NCI-H2029 (cell line): Measurements from ENCODE around the gene BUB1B.
"Not testable (repeated sequence)": the region's sequence is repeated elsewhere in the genome, so short reads cannot be mapped to it uniquely, and the experiment has no call there.

ENCODE experiments used
- DNase-seq: peaks from one replicate; lab custom pipeline; 2025; lab: John Stamatoyannopoulos, UW

BUB1B gene

GRCh38 chr15:40160689-40161688, at the start of gene BUB1B:
TSS of gene BUB1B (plus strand) at chr15:40161069. CDS start at chr15:40161221, 152 bp downstream.
- peak; percentile 88 for DNase-seq

- no peak for DNase-seq
Observed at GRCh38 chr15:40111888-40112287, 49.0 kb upstream of the BUB1B start.

GRCh38 chr15:40112789-40113188, 48.1 kb upstream of the BUB1B start:
- DNase-seq, result no peak

GRCh38 chr15:40114218-40114617, 46.7 kb upstream of the BUB1B start:
- no peak for DNase-seq

- not testable (repeated sequence) for DNase-seq
Observed at GRCh38 chr15:40115106-40115505, 45.8 kb upstream of the BUB1B start.

- DNase-seq, result no peak
Observed at GRCh38 chr15:40115670-40116093, 45.2 kb upstream of the BUB1B start.

GRCh38 chr15:40118473-40118872, 42.4 kb upstream of the BUB1B start:
- DNase-seq, result no peak

GRCh38 chr15:40121911-40122638, 38.8 kb upstream of the BUB1B start:
- no peak for DNase-seq

- not testable (repeated sequence) for DNase-seq
Observed at GRCh38 chr15:40122989-40123388, 37.9 kb upstream of the BUB1B start.

- DNase-seq, result not testable (repeated sequence)
Observed at GRCh38 chr15:40123863-40124262, 37.0 kb upstream of the BUB1B start.

GRCh38 chr15:40124333-40124732, 36.5 kb upstream of the BUB1B start:
- DNase-seq, result not testable (repeated sequence)

- DNase-seq, result peak; percentile 59
Observed at GRCh38 chr15:40124807-40125285, 36.0 kb upstream of the BUB1B start.

- DNase-seq, result no peak
Observed at GRCh38 chr15:40125950-40126349, 34.9 kb upstream of the BUB1B start.

GRCh38 chr15:40128766-40129660, 31.9 kb upstream of the BUB1B start:
- no peak for DNase-seq

GRCh38 chr15:40130118-40130517, 30.8 kb upstream of the BUB1B start:
- no peak for DNase-seq

GRCh38 chr15:40130799-40131502, 29.9 kb upstream of the BUB1B start:
- DNase-seq, result no peak

- no peak for DNase-seq
Observed at GRCh38 chr15:40133544-40133943, 27.3 kb upstream of the BUB1B start.

GRCh38 chr15:40134885-40135284, 26.0 kb upstream of the BUB1B start:
- DNase-seq, result no peak

- DNase-seq, result not testable (repeated sequence)
Observed at GRCh38 chr15:40135846-40136450, 24.9 kb upstream of the BUB1B start.

- DNase-seq, result no peak
Observed at GRCh38 chr15:40136470-40137302, 24.2 kb upstream of the BUB1B start.
